ENCODE data around the gene ACR. TPM values are rescaled to one million over a fixed set of nuclear protein-coding genes. Genes with fewer than 3 reads are reported as not detected.

Gene ACR
- not detected for total RNA-seq

DNA sequence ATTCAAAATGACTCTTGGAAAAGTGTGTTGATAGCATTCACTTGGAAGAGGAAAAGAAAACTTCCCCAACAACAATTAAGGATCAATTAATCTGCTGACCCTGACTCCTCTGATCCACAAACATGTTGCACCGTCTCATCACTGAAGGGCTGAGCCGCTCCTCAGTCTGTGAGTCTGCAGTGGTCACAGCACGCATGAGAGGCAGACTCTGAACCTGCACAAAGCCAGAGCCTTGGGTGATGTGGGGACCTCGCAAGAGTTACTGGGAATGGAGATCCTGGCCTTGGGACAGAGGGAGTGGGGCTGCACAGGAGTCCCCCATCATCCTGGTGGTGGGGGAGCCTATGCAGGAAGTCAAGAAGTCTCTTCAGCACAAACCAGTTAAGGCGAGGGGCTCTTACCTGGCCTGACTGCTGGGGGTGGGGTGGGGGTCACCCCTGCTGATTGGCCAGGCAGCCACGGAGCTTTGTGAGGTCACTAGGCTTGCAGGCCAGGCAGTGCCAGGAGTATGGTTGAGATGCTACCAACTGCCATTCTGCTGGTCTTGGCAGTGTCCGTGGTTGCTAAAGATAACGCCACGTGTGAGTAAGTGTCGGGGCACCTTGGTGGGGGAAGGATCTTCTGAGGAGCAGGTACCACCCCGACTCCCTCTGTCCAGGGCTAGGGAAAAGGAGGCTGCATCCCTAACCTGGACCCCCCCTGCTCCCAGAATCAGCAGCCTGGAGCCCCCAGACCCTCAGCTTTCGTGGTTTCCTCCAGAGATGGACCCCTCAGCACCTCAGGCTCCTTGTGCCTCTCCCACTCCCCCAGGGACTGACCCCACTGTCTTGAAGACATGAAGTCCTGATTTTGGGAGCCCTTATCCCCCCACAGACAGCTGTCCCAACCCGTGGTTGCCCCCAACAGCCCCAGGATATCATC, at the start of gene ACR:
Gene ACR (plus strand): TSS at position 477 of the 921 bp plus-strand sequence. CDS start 32 bp downstream, at position 509.
- peaks cover 13% of the 10 kb centered on the region for H3K27me3 Mint-ChIP-seq
- H3K4me3 Mint-ChIP-seq: no peak within 1 kb of the TSS
- H3K27ac Mint-ChIP-seq: no peak within 1 kb of the TSS
- H3K9me3 Mint-ChIP-seq: no peaks in the 10 kb centered on the region
- H3K36me3 Mint-ChIP-seq (ENCODE audit: low read depth): no peaks in the 10 kb centered on the region
- DNase-seq: peak; percentile 14
- H3K4me1 Mint-ChIP-seq: no peaks in the 10 kb centered on the region
- CTCF ChIA-PET: interaction anchor here (0.6 kb wide), 1 partner anchor 86 kb away, joined by 3 read pairs; no protein-coding TSS in a partner anchor
- POLR2A ChIA-PET: no interaction called here

DNA sequence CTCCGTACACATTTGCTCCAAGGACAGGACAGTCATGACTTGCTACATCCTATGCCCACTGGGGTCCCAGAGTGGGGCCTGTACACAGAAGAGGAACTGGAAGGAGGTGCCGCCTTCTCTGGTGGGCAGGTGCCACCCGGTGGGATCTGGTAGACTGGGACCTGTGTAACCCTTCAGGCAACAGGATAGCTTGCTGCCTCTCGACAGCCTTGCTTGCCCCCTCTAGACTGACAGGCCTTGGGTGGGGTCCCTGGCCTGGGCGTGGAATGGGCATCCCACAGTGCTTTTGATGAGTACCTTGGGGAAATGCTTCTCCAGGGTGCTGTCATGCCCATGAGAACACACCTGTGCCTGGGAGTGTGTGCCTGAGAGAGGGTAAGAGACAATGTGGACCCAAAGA, 49.6 kb upstream of the ACR start:
- ChIA-PET POLR2A (no interaction called here), CTCF (no interaction called here)
- Mint-ChIP-seq H3K27ac (no peak overlapping the region), H3K4me3 (no peak overlapping the region), H3K4me1 (peaks cover 9% of the 10 kb centered on the region), H3K9me3 (no peaks in the 10 kb centered on the region), H3K36me3 (ENCODE audit: low read depth) (no peaks in the 10 kb centered on the region), H3K27me3 (peaks cover 12% of the 10 kb centered on the region)
- DNase-seq: no peak

DNA sequence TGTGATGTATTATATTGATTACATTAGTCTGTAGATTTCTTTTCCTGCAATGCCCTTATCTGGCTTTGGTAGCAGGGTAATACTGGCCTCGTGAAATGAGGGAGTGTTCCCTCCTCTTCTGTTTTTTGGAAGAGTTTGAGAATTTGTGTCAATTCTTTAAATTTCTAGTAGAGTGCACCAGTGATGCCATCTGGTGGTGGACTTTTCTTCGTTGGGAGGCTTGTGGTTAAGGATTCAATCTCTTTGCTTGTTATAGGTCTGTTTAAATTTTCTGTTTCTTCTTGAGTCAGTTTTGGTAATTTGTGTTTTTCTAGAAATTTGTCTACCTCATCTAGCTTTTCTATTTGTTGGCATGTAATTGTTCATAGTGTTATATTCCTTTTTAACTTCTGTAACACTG, 46.5 kb upstream of the ACR start:
- ChIA-PET CTCF (interaction anchor here (1.0 to 2.0 kb wide), 3 partner anchors 43 to 70 kb away, joined by 3 to 10 read pairs (median 3); no protein-coding TSS in a partner anchor), POLR2A (interaction anchor here (1.0 kb wide), 1 partner anchor 152 kb away, joined by 3 read pairs; no protein-coding TSS in a partner anchor)
- H3K4me1 Mint-ChIP-seq: peaks cover 16% of the 10 kb centered on the region
- H3K36me3 Mint-ChIP-seq (ENCODE audit: low read depth): no peaks in the 10 kb centered on the region
- peaks cover 16% of the 10 kb centered on the region for H3K27me3 Mint-ChIP-seq
- no peaks in the 10 kb centered on the region for H3K9me3 Mint-ChIP-seq
- no peak overlapping the region for H3K27ac Mint-ChIP-seq
- no peak overlapping the region for H3K4me3 Mint-ChIP-seq
- DNase-seq: peak; percentile 58

DNA sequence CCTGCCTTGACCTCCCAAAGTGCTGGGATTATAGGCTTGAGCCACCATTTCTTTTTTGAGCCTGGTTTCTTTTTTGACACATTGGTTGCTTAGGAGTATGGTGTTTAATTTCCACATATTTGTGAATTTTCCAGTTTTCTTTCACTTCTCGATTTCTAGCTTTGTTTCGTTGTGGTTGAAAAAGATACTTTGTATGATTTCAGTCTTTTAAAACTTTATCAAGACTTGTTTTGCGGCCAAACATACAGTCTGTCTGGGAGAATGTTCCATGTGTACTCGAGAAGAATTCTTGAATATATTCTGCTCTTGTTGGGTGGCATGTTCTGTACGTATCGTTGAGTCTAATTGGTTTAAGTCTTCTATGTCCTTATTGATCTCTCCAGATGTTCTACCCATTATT, 44.5 kb upstream of the ACR start:
- H3K27me3 Mint-ChIP-seq: peaks cover 14% of the 10 kb centered on the region

DNA sequence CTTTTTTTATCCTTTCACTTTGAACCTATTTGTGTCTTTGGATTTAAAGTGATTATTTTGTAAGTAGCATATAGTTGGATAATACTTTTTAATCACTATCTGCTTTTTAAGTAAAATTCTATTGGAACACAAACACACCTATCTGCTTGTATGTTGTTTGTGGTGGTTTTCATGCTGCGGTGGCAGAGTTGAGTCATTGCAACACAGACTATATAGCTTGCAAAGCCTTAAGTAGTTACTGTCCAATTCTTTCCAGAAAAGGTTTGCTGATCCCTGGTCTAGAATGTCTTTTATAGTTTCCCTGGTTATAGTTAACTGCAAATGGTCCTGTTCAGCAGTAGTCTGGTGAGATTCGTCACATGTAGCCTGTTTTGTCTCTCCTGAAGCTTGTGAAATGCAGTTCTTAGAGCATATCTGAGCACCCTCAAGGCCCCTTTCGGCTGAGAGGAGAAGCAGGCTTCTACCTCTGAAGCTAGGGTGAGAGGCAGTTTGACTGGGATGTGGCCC, 43.9 kb upstream of the ACR start:
- DNase-seq: peak; percentile 30
- no peak overlapping the region for H3K27ac Mint-ChIP-seq
- ChIA-PET CTCF (interaction anchor here (1.4 kb wide), 1 partner anchor 73 kb away, joined by 3 read pairs; no protein-coding TSS in a partner anchor), POLR2A (no interaction called here)
- peaks cover 14% of the 10 kb centered on the region for H3K27me3 Mint-ChIP-seq
- H3K4me3 Mint-ChIP-seq: no peak overlapping the region
- H3K4me1 Mint-ChIP-seq: peaks cover 16% of the 10 kb centered on the region
- H3K9me3 Mint-ChIP-seq: no peaks in the 10 kb centered on the region
- no peaks in the 10 kb centered on the region for H3K36me3 Mint-ChIP-seq (ENCODE audit: low read depth)

More for the DNA sequence above, 44.5 kb upstream of the ACR start:
- no peak for DNase-seq
- no peaks in the 10 kb centered on the region for H3K36me3 Mint-ChIP-seq (ENCODE audit: low read depth)
- peaks cover 16% of the 10 kb centered on the region for H3K4me1 Mint-ChIP-seq
- ChIA-PET POLR2A (no interaction called here), CTCF (interaction anchor here (1.4 kb wide), 1 partner anchor 72 kb away, joined by 3 read pairs; no protein-coding TSS in a partner anchor)
- no peaks in the 10 kb centered on the region for H3K9me3 Mint-ChIP-seq
- H3K4me3 Mint-ChIP-seq: no peak overlapping the region
- no peak overlapping the region for H3K27ac Mint-ChIP-seq

DNA sequence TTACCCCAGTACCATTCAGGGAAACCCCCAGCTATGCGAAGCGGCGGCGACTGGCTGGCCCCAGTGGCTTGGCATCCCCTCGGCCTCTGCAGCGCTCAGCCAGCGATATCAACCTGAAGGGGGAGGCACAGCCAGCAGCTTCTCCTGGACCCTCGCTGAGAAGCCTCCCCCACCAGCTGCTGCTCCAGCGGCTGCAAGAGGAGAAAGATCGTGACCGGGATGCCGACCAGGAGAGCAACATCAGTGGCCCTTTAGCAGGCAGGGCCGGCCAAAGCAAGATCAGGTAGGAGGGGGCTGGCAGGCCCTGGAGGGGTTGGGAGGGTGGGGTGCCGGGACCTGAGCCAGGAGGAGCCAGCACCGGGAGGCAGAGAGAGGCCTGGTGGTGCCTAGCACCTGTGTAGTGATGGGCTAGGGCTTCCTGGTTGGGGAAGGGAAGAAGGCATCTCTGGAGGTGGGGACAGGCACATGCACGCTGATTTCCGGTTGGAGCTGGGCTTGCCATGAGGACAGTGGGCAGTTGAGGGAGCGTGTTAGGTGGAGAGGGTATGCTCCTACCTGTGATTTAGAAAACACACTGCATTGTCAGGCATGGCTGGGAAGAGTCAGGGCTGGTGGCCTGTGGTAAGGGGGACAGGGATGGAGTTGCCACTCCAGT, 43.1 kb upstream of the ACR start:
- Mint-ChIP-seq H3K4me1 (peaks cover 16% of the 10 kb centered on the region), H3K9me3 (no peaks in the 10 kb centered on the region), H3K36me3 (ENCODE audit: low read depth) (no peaks in the 10 kb centered on the region), H3K4me3 (no peak overlapping the region), H3K27me3 (peaks cover 10% of the 10 kb centered on the region), H3K27ac (no peak overlapping the region)
- no peak for DNase-seq
- CTCF ChIA-PET: interaction anchor here (1.4 kb wide), 1 partner anchor 74 kb away, joined by 3 read pairs; no protein-coding TSS in a partner anchor
- POLR2A ChIA-PET: no interaction called here

DNA sequence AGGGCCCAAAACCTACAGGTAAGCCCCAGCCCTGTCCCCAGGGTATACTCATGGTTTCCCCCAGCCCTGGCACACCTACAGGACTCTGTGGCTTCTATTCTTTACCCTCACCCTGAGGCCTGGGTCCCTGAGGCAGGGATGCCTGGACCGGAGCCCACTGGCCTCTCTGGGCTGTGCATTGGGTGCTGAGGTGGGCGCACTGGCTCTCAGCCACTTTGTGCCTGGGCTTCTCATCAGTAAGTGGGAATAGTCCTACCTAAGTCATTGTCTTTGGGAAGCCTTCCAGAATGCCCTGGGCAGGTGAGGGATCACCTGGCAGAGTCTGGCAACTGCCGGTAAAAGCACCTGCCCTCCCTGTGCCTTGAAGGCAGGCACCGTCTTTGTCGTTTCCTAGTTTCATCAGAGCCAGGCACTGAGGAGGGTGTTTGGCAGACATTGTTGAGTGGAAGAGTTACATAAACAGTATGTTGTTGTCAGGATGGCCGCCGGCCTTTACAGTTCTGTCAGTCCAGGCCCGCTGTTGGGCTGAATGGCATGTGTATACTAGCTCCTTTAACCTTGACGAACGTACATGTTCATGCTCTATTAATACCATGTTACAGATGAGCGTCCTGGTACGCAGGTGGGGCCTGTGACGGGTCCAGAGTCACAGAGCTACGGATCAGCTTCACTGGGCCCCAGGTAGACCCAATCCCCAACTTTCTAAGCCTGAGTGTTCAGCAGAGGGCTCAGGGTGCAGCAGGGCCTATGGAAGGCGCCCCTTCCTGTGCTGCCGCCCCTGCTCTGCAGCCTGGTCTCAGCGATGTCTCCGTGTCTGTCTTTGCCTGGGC, 42.4 kb upstream of the ACR start:
- no peak overlapping the region for H3K4me3 Mint-ChIP-seq
- POLR2A ChIA-PET: no interaction called here
- H3K36me3 Mint-ChIP-seq (ENCODE audit: low read depth): no peaks in the 10 kb centered on the region
- CTCF ChIA-PET: no interaction called here
- no peaks in the 10 kb centered on the region for H3K9me3 Mint-ChIP-seq
- no peak for DNase-seq
- H3K4me1 Mint-ChIP-seq: peaks cover 16% of the 10 kb centered on the region
- no peak overlapping the region for H3K27ac Mint-ChIP-seq
- H3K27me3 Mint-ChIP-seq: peaks cover 8% of the 10 kb centered on the region

DNA sequence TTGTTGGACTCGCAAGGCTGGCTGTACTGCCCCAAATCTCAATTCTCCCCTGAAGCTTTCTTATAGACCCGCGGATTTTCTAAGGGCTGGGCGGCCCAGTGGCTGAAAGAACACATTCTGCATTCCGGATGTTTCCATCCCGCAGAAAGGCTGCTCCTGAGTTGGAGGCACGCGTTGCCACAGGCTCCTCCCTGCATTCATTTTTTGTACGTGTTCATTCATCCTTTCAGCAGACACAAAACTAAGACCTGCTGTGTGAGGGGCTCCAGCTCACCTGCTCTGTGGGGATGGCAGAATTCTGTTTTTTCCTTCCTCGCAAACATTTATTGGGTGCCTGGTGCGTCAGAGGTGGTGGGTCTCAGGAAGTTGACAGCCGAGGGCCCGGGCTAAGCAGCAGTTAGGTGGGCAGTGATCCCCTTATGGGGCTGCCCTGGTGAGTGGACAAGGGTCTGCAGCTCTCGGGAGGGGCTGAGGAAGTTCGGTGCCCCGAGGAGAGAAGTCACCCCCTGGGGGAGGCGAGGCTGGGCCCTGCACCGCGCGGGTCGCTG, 41.7 kb upstream of the ACR start:
- POLR2A ChIA-PET: no interaction called here

DNA sequence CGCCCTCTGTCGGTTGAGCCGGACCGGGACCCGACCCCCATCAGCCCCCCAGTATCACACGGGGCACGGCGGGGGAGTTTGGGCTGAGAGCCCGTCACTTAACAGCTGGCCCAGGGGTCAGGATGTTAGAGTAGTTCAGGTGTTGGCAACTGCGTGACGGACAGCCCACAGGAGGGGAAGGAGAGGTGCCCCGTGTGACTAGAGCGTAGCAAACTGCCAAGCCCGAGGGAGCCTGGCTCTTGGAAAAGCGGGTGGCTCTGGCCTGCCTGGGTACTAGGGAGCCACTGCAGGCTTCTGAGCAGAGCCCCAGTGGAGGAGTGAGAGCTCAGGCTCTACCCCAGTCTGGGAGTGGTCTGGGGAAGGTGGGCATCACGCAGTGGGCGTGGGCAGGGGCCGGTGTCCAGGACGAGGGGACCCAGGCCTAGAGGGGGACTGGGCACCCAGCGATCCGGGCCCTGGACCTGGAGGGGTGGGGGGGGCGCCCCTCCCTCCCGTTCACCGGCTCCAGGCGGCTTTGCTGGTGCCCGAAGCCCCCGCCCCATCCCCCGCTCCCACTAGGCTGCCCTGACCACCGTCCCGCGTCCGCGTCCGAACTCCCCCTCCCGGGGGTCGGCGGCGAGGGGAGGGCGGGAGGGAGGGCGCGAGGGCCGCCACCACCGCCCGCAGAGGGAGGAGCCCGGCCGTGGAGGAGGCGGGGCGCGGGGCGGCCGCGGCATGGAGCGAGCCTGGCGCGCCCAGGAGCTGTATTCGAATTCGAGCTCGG, 41.0 kb upstream of the ACR start:
- Mint-ChIP-seq H3K36me3 (ENCODE audit: low read depth) (no peaks in the 10 kb centered on the region), H3K4me1 (peaks cover 15% of the 10 kb centered on the region), H3K9me3 (no peaks in the 10 kb centered on the region), H3K4me3 (no peak overlapping the region), H3K27ac (no peak overlapping the region), H3K27me3 (peaks cover 5% of the 10 kb centered on the region)
- no peak for DNase-seq
- CTCF ChIA-PET: no interaction called here
- POLR2A ChIA-PET: no interaction called here

More for the DNA sequence above, 41.7 kb upstream of the ACR start:
- no peak overlapping the region for H3K4me3 Mint-ChIP-seq
- no peaks in the 10 kb centered on the region for H3K9me3 Mint-ChIP-seq
- H3K36me3 Mint-ChIP-seq (ENCODE audit: low read depth): no peaks in the 10 kb centered on the region
- CTCF ChIA-PET: no interaction called here
- H3K27me3 Mint-ChIP-seq: peaks cover 8% of the 10 kb centered on the region
- H3K27ac Mint-ChIP-seq: no peak overlapping the region
- H3K4me1 Mint-ChIP-seq: peaks cover 17% of the 10 kb centered on the region
- DNase-seq: no peak

DNA sequence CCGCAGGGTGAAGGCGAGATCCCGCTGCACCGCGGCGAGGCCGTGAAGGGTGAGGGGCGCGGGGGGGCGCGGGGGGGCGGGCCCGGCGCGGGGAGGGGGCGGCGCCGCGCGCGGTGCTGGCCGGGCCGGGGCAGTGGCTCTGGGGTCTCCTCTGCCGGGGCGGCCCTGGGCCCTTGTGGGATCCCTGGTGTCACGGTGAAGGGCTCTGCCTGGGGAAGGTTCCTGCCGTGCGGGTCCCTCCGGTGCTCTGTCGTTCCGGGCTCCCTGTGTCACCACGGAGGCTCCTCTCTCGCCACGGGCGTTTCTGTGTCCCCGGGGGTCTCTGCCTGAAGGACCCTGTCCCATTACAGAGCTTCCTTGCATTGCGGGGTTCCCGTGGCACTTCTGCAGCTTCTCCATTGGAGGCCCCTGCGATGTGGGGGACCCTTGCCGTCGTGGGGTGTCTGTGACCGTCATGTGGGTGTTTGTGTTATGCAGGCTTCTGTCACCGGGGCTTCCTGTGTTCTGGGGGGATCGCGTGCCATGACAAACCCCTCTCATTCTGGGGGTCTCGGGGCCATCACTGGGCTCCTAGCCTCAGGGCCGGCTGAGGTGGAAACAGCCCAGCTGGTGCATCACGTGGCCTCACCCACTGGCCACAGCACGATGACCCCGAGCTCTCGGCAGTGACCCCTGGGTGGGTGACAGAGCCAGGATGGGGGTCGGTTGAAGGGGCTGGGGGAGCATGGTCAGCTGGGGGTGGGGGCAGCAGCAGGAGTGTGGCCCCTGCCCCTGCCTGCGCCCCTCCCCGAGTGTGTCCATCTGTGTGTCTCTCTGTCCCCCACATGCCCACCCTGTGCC, 40.1 kb upstream of the ACR start:
- Mint-ChIP-seq H3K4me3 (no peak overlapping the region), H3K27me3 (peaks cover 4% of the 10 kb centered on the region), H3K27ac (no peak overlapping the region), H3K9me3 (no peaks in the 10 kb centered on the region), H3K36me3 (ENCODE audit: low read depth) (no peaks in the 10 kb centered on the region), H3K4me1 (peaks cover 23% of the 10 kb centered on the region)
- ChIA-PET CTCF (no interaction called here), POLR2A (no interaction called here)
- no peak for DNase-seq

DNA sequence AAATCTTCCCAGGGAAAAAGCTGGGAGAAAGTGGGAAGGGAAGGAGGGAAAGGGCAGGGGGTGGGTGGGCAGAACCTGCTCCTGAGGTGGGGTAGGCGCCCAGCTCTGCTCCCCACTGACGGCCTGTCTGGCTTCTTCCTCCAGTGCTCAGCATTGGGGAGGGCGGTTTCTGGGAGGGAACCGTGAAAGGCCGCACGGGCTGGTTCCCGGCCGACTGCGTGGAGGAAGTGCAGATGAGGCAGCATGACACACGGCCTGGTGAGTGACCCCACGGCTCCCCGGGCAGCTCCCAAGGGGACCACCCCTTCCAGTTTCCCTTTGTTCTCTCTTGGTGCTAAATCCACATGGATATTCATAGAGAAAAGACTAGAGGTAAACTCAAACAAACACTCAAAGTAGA, 39.5 kb upstream of the ACR start:
- Mint-ChIP-seq H3K27ac (no peak overlapping the region), H3K9me3 (no peaks in the 10 kb centered on the region), H3K4me1 (peaks cover 21% of the 10 kb centered on the region), H3K27me3 (peaks cover 3% of the 10 kb centered on the region), H3K36me3 (ENCODE audit: low read depth) (no peaks in the 10 kb centered on the region), H3K4me3 (no peak overlapping the region)
- DNase-seq: no peak
- ChIA-PET CTCF (no interaction called here), POLR2A (no interaction called here)
